DOHH2 (cell line): ENCODE data around the gene SPATA18.

ENCODE experiments used
- H3F3A ChIP-seq: fragments of 200-600 bp; sonication (generic), shearing (Covaris generic); 2 replicates; pipeline ENCODE4 v1.6.0; 2016; ENCODE audit warnings: antibody characterized with exemption, mild to moderate bottlenecking; ENCODE audit not compliant: control insufficient read depth, insufficient read depth
- H3K27ac ChIP-seq: fragments of 200-600 bp; sonication (generic); 2 replicates; pipeline ENCODE4 v1.5.1; 2014; ENCODE audit warnings: low read depth, mild to moderate bottlenecking, low read length, moderate library complexity
- H3K27me3 ChIP-seq: fragments of 200-600 bp; sonication (generic); 2 replicates; pipeline ENCODE4 v1.6.1; 2014; ENCODE audit warnings: mild to moderate bottlenecking, low read length, mixed read lengths; ENCODE audit not compliant: control insufficient read depth
- H3K36me3 ChIP-seq: fragments of 200-600 bp; sonication (generic); 2 replicates; pipeline ENCODE4 v1.6.1; 2014; ENCODE audit warnings: mild to moderate bottlenecking, low read length, moderate library complexity, mixed read lengths; ENCODE audit not compliant: control insufficient read depth
- H3K4me1 ChIP-seq: fragments of 200-600 bp; sonication (generic); 2 replicates; pipeline ENCODE4 v1.6.1; 2014; ENCODE audit warnings: mild to moderate bottlenecking, low read length, mixed read lengths; ENCODE audit not compliant: control insufficient read depth
- H3K4me2 ChIP-seq: fragments of 200-600 bp; sonication (generic); 2 replicates; pipeline ENCODE4 v1.6.0; 2014; ENCODE audit warnings: mild to moderate bottlenecking, low read length, moderate library complexity
- H3K4me3 ChIP-seq: fragments of 200-600 bp; sonication (generic); 2 replicates; pipeline ENCODE4 v1.5.1; 2014; ENCODE audit warnings: mild to moderate bottlenecking, low read length, mixed read lengths
- H3K79me2 ChIP-seq: fragments of 200-600 bp; sonication (generic); 2 replicates; pipeline ENCODE4 v1.6.1; 2014; ENCODE audit warnings: mild to moderate bottlenecking, low read length, mixed read lengths; ENCODE audit not compliant: control insufficient read depth
- H3K9me2 ChIP-seq: fragments of 200-600 bp; sonication (generic); replicated peaks from 2 replicates; pipeline ENCODE4 v1.6.1; 2014; ENCODE audit warnings: mild to moderate bottlenecking, low read length, mixed read lengths; ENCODE audit not compliant: control insufficient read depth
- H3K9me3 ChIP-seq: fragments of 200-600 bp; sonication (generic); 2 replicates; pipeline ENCODE4 v1.6.1; 2014; ENCODE audit warnings: antibody characterized with exemption, low read length, mixed read lengths; ENCODE audit not compliant: control insufficient read depth, insufficient read depth
- H4K20me1 ChIP-seq: fragments of 200-600 bp; sonication (generic); 2 replicates; pipeline ENCODE4 v1.6.0; 2014; ENCODE audit warnings: low read depth, mild to moderate bottlenecking, antibody characterized with exemption, low read length, moderate library complexity; ENCODE audit not compliant: control insufficient read depth, insufficient read depth
- CTCF ChIP-seq: fragments of 200-600 bp; sonication (generic); IDR thresholded peaks from one replicate; pipeline ENCODE4 v1.5.1; 2014; ENCODE audit warnings: antibody characterized with exemption, mild to moderate bottlenecking, low read depth, low read length; ENCODE audit not compliant: poor library complexity, severe bottlenecking
- EZH2phosphoT487 ChIP-seq: fragments of 200-600 bp; sonication (generic); IDR thresholded peaks from 2 replicates; pipeline ENCODE4 v1.6.1; 2017; ENCODE audit warnings: borderline replicate concordance, mild to moderate bottlenecking, antibody characterized with exemption, low read length, moderate library complexity, mixed read lengths

The SPATA18 gene

GRCh38 chr4:52035190-52035589 lies 15.9 kb upstream of the SPATA18 start:
- Histone ChIP-seq H3K36me3 (peaks cover 23% of the 10 kb centered on the region), H3K9me3 (no peaks in the 10 kb centered on the region), H3K4me1 (peaks cover 34% of the 10 kb centered on the region), H3K79me2 (peaks cover 43% of the 10 kb centered on the region), H3K27ac (no peak overlapping the region), H4K20me1 (no peaks in the 10 kb centered on the region), H3F3A (peaks cover 3% of the 10 kb centered on the region; the same call in 1 of the 2 replicates), H3K27me3 (no peaks in the 10 kb centered on the region), H3K9me2 (no peaks in the 10 kb centered on the region), H3K4me2 (no peak overlapping the region), H3K4me3 (no peak overlapping the region)
- TF ChIP-seq EZH2phosphoT487 (no peak), CTCF (no peak)

GRCh38 chr4:52036886-52037530 lies 14.1 kb upstream of the SPATA18 start:
- no peak overlapping the region for H3K27ac ChIP-seq
- peaks cover 42% of the 10 kb centered on the region for H3K79me2 ChIP-seq
- no peaks in the 10 kb centered on the region for H3K9me3 ChIP-seq

GRCh38 chr4:52037689-52038102 lies 13.4 kb upstream of the SPATA18 start:
- H3K4me2 ChIP-seq: peak overlapping the region; percentile 95
- peak overlapping the region; percentile 82 for H3K4me3 ChIP-seq
- peaks cover 34% of the 10 kb centered on the region for H3K4me1 ChIP-seq
- H3K9me2 ChIP-seq: no peaks in the 10 kb centered on the region
- peaks cover 40% of the 10 kb centered on the region for H3K79me2 ChIP-seq
- H4K20me1 ChIP-seq: no peaks in the 10 kb centered on the region
- no peaks in the 10 kb centered on the region for H3K9me3 ChIP-seq
- TF ChIP-seq CTCF: no peak
- TF ChIP-seq EZH2phosphoT487: no peak
- no peaks in the 10 kb centered on the region for H3K27me3 ChIP-seq
- no peak overlapping the region for H3K27ac ChIP-seq
- peaks cover under 1% of the 10 kb centered on the region for H3K36me3 ChIP-seq
- no peaks in the 10 kb centered on the region for H3F3A ChIP-seq

More at GRCh38 chr4:52036886-52037530, 14.1 kb upstream of the SPATA18 start:
- peaks cover 4% of the 10 kb centered on the region for H3K36me3 ChIP-seq
- no peak for TF ChIP-seq EZH2phosphoT487
- TF ChIP-seq CTCF: no peak
- H3K4me2 ChIP-seq: peak overlapping the region; percentile 95
- H3K4me3 ChIP-seq: peak overlapping the region; percentile 82
- H3K4me1 ChIP-seq: peaks cover 34% of the 10 kb centered on the region
- no peaks in the 10 kb centered on the region for H3K27me3 ChIP-seq
- H4K20me1 ChIP-seq: no peaks in the 10 kb centered on the region
- no peaks in the 10 kb centered on the region for H3F3A ChIP-seq
- H3K9me2 ChIP-seq: no peaks in the 10 kb centered on the region
